Panc1 (cell line): Measurements from ENCODE around the gene RCOR2. TPM values are rescaled to one million over a fixed set of nuclear protein-coding genes. Genes with fewer than 3 reads are reported as not detected.
"Not testable (repeated sequence)": the region's sequence is repeated elsewhere in the genome, so short reads cannot be mapped to it uniquely, and the experiment has no call there.

Source experiments
- ATAC-seq: fragments of 200-7000 bp; cut with Tn5 transposase; 2 replicates; pipeline ENCODE4 v1.9.1; 2020; ENCODE audit warnings: mild to moderate bottlenecking, moderate library complexity
- Bru-seq: library from RNA; stranded (reverse); fragments of 400-500 nt; gene quantifications from one replicate; lab custom pipeline; 2021; lab: Mats Ljungman, UMichigan
- BruChase-seq, 2 experiments: library from RNA; stranded (reverse); fragments of 400-500 nt; gene quantifications; one replicate each; lab custom pipeline; 2021; lab: Mats Ljungman, UMichigan
- BruUV-seq: library from RNA; stranded (reverse); fragments of 400-500 nt; replicated peaks from 2 replicates; lab custom pipeline; 2021; lab: Mats Ljungman, UMichigan
- CTCF ChIA-PET: fragments of 300-600 bp; sonication (Branson Sonifier 250); formaldehyde crosslinking; loops from one replicate; lab custom pipeline; 2022; ENCODE audit warnings: antibody characterized with exemption; lab: Charles Lee
- POLR2A ChIA-PET: fragments of 300-600 bp; sonication (Branson Sonifier 250); formaldehyde crosslinking; loops from one replicate; lab custom pipeline; 2022; ENCODE audit warnings: antibody characterized with exemption; lab: Charles Lee
- DNase-seq: peaks from one replicate; pipeline ENCODE4 v3.0.0-alpha.2; 2010; ENCODE audit warnings: low read depth, low spot score
- H3K27ac ChIP-seq: 2 replicates; pipeline ENCODE4 v1.5.1; 2011; ENCODE audit warnings: mild to moderate bottlenecking, low read length, inconsistent platforms
- H3K27me3 ChIP-seq: fragments of 200-500 bp; sonication (Bioruptor generic); 2 replicates; pipeline ENCODE4 v1.6.0; 2014; ENCODE audit warnings: low read length, inconsistent platforms; ENCODE audit not compliant: control insufficient read depth, insufficient read depth
- H3K36me3 ChIP-seq: fragments of 200-500 bp; sonication (Bioruptor generic); 2 replicates; pipeline ENCODE4 v1.5.1; 2014; ENCODE audit warnings: inconsistent platforms, mild to moderate bottlenecking, low read length, moderate library complexity; ENCODE audit not compliant: control insufficient read depth, insufficient read depth
- H3K4me1 ChIP-seq: 2 replicates; pipeline ENCODE4 v1.5.1; 2011; ENCODE audit warnings: inconsistent platforms, mild to moderate bottlenecking, low read length, moderate library complexity; ENCODE audit not compliant: control insufficient read depth, insufficient read depth
- H3K4me3 ChIP-seq, 2 experiments: 2 replicates each; pipeline ENCODE4 v1.5.1; 2011 to 2012; ENCODE audit warnings: low read depth in 2 of 2, low read length in 2 of 2, mild to moderate bottlenecking in 2 of 2, inconsistent platforms in 1 of 2, moderate library complexity in 1 of 2
- H3K9me3 ChIP-seq: fragments of 200-500 bp; sonication (Bioruptor generic); 2 replicates; pipeline ENCODE4 v1.5.1; 2014; ENCODE audit warnings: low read depth, mild to moderate bottlenecking, inconsistent platforms, low read length, moderate library complexity; ENCODE audit not compliant: control insufficient read depth, insufficient read depth
- POLR2AphosphoS5 ChIP-seq: IDR thresholded peaks from 2 replicates; pipeline ENCODE4 v1.6.1; 2012; ENCODE audit warnings: mild to moderate bottlenecking, low read depth, low read length, moderate library complexity
- SIN3A ChIP-seq: IDR thresholded peaks from 2 replicates; pipeline ENCODE4 v1.6.1; 2012; ENCODE audit warnings: low read depth, mild to moderate bottlenecking, low read length, moderate library complexity, borderline replicate concordance; ENCODE audit not compliant: insufficient read depth
- TCF7L2 ChIP-seq: IDR thresholded peaks from 2 replicates; pipeline ENCODE4 v1.6.1; 2011; ENCODE audit warnings: mild to moderate bottlenecking, low read depth, low read length, inconsistent platforms
- in situ Hi-C: cut with HindIII; loops from 2 replicates; pipeline ENCODE4 v1.10.0; 2016; ENCODE audit warnings: low sequenced_read_pairs, low pct_unique_long_range_greater_than_20kb
- intact Hi-C: fragments of 100-400 bp; cut with micrococcal nuclease; formaldehyde crosslinking; loops from one replicate; pipeline ENCODE4 v1.10.0; 2022; ENCODE audit not compliant: unreplicated experiment
- long read RNA-seq: library from polyadenylated mRNA; unstranded; transcript quantifications from one replicate; pipeline ENCODE4 v2.0.0, GENCODE V29; 2021; ENCODE audit not compliant: unreplicated experiment
- polyA plus RNA-seq: library from polyadenylated mRNA; unstranded; fragments of >200 nt; gene quantifications from one replicate; pipeline ENCODE4 v1.2.1, GENCODE V29; 2012; ENCODE audit warnings: missing spikeins; ENCODE audit not compliant: insufficient read length
- total RNA-seq: library from RNA; stranded (reverse); gene quantifications from one replicate; pipeline ENCODE4 v1.2.1, GENCODE V29; 2021; ENCODE audit not compliant: unreplicated experiment
- TF ChIP-seq, protein P1 (sequence below), 2 experiments: IDR thresholded peaks; 2 replicates each; pipeline ENCODE4 v1.6.1; 2011 to 2012; ENCODE audit warnings: low read depth in 2 of 2, control low read depth in 1 of 2, low read length in 1 of 2, mild to moderate bottlenecking in 1 of 2, moderate library complexity in 1 of 2; ENCODE audit not compliant: insufficient read depth in 1 of 2
- TF ChIP-seq, protein P2 (sequence below): fragments of 450-650 bp; IDR thresholded peaks from 2 replicates; pipeline ENCODE4 v1.5.1; 2017; ENCODE audit warnings: mild to moderate bottlenecking

RCOR2 gene
- total RNA-seq (10.2 TPM), Bru-seq, nascent RNA (percentile 37 among the genes with signal in this experiment), BruChase-seq, experiment 1, labeled RNA remaining after a 2-hour chase (percentile 51 among the genes with signal in this experiment), BruChase-seq, experiment 2, labeled RNA remaining after a 6-hour chase (percentile 56 among the genes with signal in this experiment)
- 14.5 TPM for polyA plus RNA-seq
- long read RNA-seq, partial matches to known transcripts = 1 of 4 reads
- long read RNA-seq, other reads (novel, unspliced or antisense) = 1 of 4 reads

DNA sequence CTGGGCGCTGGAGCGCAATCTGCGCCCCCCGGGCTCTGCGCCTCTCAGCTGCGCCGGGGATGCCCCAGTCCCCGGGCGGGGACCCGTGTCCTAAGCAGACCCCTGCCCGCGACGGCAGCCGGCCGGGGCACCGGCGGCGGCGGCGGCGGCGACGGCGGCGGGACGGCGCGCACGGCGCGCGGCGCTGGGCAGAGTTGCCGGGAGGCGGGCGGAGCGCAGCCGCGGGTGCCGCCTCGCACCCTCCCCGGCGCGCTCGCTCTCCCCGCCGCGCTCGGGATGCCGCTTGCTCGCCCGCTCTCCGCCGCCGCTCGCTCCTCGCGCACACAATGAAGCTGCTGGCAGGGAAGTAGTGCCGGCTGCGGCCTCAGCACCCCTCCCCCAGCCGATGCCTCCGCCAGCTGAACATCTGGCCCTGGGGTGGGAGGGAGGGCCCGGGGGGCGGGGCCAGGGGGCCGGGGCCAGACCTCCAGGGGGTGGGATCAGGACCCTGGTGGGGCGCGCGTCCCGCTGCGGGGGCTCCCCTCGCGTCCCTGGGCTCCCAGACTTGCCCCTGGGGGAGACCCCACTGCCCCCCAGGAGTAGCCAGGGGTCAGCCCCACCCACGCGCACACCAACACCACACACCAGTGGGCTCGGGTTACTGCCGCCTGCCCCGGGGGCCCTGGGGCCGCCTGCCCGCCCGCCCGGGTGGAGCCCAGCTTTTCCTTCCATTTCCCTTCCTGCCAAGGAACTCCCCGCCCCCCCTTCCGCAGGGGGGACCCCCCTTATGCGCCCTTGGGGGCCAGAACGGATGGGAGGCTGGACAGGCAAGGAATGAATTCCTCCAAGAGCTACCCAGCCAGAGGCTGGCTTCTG lies at the start of gene RCOR2:
RCOR2 (minus strand) TSS at position 328 of the 855 bp plus-strand sequence. CDS start 708 bp downstream, outside the sequence.
- BruUV-seq = no TSS peak
- TF ChIP-seq, protein P1, sequence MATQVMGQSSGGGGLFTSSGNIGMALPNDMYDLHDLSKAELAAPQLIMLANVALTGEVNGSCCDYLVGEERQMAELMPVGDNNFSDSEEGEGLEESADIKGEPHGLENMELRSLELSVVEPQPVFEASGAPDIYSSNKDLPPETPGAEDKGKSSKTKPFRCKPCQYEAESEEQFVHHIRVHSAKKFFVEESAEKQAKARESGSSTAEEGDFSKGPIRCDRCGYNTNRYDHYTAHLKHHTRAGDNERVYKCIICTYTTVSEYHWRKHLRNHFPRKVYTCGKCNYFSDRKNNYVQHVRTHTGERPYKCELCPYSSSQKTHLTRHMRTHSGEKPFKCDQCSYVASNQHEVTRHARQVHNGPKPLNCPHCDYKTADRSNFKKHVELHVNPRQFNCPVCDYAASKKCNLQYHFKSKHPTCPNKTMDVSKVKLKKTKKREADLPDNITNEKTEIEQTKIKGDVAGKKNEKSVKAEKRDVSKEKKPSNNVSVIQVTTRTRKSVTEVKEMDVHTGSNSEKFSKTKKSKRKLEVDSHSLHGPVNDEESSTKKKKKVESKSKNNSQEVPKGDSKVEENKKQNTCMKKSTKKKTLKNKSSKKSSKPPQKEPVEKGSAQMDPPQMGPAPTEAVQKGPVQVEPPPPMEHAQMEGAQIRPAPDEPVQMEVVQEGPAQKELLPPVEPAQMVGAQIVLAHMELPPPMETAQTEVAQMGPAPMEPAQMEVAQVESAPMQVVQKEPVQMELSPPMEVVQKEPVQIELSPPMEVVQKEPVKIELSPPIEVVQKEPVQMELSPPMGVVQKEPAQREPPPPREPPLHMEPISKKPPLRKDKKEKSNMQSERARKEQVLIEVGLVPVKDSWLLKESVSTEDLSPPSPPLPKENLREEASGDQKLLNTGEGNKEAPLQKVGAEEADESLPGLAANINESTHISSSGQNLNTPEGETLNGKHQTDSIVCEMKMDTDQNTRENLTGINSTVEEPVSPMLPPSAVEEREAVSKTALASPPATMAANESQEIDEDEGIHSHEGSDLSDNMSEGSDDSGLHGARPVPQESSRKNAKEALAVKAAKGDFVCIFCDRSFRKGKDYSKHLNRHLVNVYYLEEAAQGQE (IDR thresholded peaks at IDR 0.05; ENCODE audit: insufficient read depth in 1 of 2, low read depth in 2 of 2, low read length in 1 of 2) = no peak
- TF ChIP-seq SIN3A = no peak
- TF ChIP-seq POLR2AphosphoS5 = no peak; the same call in 1 of the 2 replicates
- TF ChIP-seq, protein P2, sequence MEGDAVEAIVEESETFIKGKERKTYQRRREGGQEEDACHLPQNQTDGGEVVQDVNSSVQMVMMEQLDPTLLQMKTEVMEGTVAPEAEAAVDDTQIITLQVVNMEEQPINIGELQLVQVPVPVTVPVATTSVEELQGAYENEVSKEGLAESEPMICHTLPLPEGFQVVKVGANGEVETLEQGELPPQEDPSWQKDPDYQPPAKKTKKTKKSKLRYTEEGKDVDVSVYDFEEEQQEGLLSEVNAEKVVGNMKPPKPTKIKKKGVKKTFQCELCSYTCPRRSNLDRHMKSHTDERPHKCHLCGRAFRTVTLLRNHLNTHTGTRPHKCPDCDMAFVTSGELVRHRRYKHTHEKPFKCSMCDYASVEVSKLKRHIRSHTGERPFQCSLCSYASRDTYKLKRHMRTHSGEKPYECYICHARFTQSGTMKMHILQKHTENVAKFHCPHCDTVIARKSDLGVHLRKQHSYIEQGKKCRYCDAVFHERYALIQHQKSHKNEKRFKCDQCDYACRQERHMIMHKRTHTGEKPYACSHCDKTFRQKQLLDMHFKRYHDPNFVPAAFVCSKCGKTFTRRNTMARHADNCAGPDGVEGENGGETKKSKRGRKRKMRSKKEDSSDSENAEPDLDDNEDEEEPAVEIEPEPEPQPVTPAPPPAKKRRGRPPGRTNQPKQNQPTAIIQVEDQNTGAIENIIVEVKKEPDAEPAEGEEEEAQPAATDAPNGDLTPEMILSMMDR = no peak
- TF ChIP-seq TCF7L2 = no peak
- ChIA-PET POLR2A (interaction anchor here (0.6 kb wide), 1 partner anchor 22 kb away, joined by 3 read pairs; the partner anchor contains the start of gene NAA40), CTCF (interaction anchor here (0.6 to 1.0 kb wide), 3 partner anchors 28 to 271 kb away, joined by 3 to 7 read pairs (median 4); no protein-coding TSS in a partner anchor)
- Histone ChIP-seq H3K27ac (peak within 1 kb of the TSS; percentile 89), H3K9me3 (no peaks in the 10 kb centered on the region), H3K27me3 (no peaks in the 10 kb centered on the region), H3K36me3 (no peaks in the 10 kb centered on the region; the same call in 1 of the 2 replicates), H3K4me1 (peaks cover 25% of the 10 kb centered on the region), H3K4me3 (peak within 1 kb of the TSS; percentile 51 to 70)
- DNase-seq = no peak
- intact Hi-C loops (no loop called here), in situ Hi-C loops (no loop called here)
- peak; percentile 65 for ATAC-seq

DNA sequence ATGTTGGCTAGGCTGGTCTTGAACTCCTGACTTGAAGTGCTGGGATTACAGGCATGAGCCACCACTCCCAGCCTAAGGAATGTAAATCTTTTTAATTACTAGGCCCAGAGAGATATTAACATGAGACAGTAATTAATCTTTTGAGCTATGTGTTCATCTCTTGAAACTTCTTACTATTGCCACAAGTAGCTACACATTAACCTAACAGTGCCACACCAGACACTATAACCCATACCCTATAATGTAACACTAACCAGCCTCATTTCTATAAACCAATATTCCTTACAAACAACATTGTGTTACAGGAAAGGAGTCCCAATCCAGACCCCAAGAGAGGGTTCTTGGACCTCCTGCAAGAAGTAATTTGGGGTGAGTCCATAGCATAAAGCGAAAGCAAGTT lies 49.5 kb upstream of the RCOR2 start:
- H3K4me1 ChIP-seq = 0 out of 2 replicates have a peak, but pooled peaks cover under 1% of the 10 kb centered on the region
- no TSS peak for BruUV-seq
- TF ChIP-seq TCF7L2 (no peak), SIN3A (no peak)
- TF ChIP-seq, protein P2 = no peak
- no peak overlapping the region for H3K4me3 ChIP-seq
- no peaks in the 10 kb centered on the region for H3K27me3 ChIP-seq
- ATAC-seq = no peak
- no peak overlapping the region for H3K27ac ChIP-seq
- intact Hi-C loops = no loop called here
- no peaks in the 10 kb centered on the region for H3K9me3 ChIP-seq
- no peaks in the 10 kb centered on the region for H3K36me3 ChIP-seq
- no peak for DNase-seq
- ChIA-PET POLR2A (interaction anchor here (0.6 kb wide), 1 partner anchor 112 kb away, joined by 3 read pairs; no protein-coding TSS in a partner anchor), CTCF (no interaction called here)
- in situ Hi-C loops = no loop called here

DNA sequence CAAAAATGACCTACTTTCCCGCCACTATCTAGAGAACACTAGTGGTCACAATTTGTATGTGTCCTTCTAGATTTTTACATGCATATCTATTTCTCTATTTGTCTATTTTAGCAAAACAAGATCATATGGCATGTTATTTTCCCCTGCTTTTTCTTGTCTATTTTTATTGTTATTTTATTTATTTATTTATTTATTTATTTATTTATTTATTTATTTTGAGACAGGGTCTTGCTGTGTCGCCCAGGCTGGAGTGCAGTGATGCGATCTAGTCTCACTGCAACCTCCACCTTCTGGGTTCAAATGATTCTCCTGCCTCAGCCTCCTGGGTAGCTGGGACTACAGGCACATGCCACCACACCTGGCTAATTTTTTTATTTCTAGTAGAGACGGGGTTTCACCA lies 46.9 kb upstream of the RCOR2 start:
- CTCF ChIA-PET, intact Hi-C loops, POLR2A ChIA-PET: not testable (repeated sequence)

More for the DNA sequence above, 46.9 kb upstream of the RCOR2 start:
- H3K4me1 ChIP-seq, H3K27me3 ChIP-seq, H3K9me3 ChIP-seq, DNase-seq, H3K4me3 ChIP-seq, H3K36me3 ChIP-seq, H3K27ac ChIP-seq, in situ Hi-C loops, ATAC-seq, BruUV-seq: not testable (repeated sequence)
